Measurements from ENCODE around the gene RNASE12.

RNASE12 gene

DNA sequence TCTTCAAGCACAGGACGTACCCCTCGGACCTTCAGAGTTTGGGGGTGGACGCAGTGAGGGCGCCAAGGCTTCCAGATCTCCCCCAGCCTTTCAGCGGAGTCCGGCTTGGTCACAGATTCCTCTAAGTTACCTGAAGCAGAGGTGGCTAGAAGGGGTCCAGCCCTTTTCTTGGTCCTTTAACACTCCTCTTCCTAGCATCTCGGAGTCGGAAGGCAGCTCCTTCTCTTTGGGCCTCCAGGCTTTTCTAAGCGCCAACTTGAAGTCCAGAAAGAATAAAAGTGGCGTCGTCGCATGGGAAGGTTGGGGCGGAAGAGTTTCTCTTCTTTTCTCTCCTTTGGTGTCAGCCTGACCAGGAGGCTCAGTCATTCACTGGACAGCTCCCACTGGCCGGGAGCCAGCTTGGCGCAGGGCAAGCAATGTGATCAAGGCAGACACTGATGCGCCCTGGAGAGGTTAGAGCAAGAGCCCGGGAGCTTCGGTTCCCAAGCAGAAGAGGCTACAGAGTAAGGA is 40.8 kb upstream of the RNASE12 start:
- Histone ChIP-seq H3K9me3 (replicated peaks; ENCODE audit: insufficient read depth, low read length) (no peaks in the 10 kb centered on the region), H3K27me3 (replicated peaks; ENCODE audit: insufficient read depth, low read length) (no peaks in the 10 kb centered on the region; the same call in 1 of the 2 replicates), H3K9ac (ENCODE audit: low read length) (no peak overlapping the region), H3K9me2 (replicated peaks; ENCODE audit: insufficient read depth, low read length) (no peaks in the 10 kb centered on the region), H3F3A (ENCODE audit: insufficient read depth, low read length) (peaks cover 3% of the 10 kb centered on the region; the same call in 1 of the 2 replicates), H3K36me3 (replicated peaks; ENCODE audit: insufficient read depth, low read length) (no peaks in the 10 kb centered on the region), H3K4me1 (ENCODE audit: low read length) (no peaks in the 10 kb centered on the region), H3K4me2 (ENCODE audit: low read depth, low read length) (peak overlapping the region; percentile 77), H2AFZ (ENCODE audit: low read length) (0 out of 2 replicates have a peak overlapping the region, but pooled peaks have one; percentile 35), H3K4me3 (ENCODE audit: low read length) (peak overlapping the region; percentile 67), H3K27ac (ENCODE audit: low read length) (no peak overlapping the region), H4K20me1 (ENCODE audit: insufficient read depth, low read length) (no peaks in the 10 kb centered on the region), H3K79me2 (ENCODE audit: low read length) (no peaks in the 10 kb centered on the region)
- TF ChIP-seq EZH2 (optimal IDR thresholded peaks at IDR 0.05; ENCODE audit: low read depth, low read length) (no peak), EZH2phosphoT487 (IDR thresholded peaks at IDR 0.05; ENCODE audit: low read length) (no peak)
- TF ChIP-seq, protein P1, sequence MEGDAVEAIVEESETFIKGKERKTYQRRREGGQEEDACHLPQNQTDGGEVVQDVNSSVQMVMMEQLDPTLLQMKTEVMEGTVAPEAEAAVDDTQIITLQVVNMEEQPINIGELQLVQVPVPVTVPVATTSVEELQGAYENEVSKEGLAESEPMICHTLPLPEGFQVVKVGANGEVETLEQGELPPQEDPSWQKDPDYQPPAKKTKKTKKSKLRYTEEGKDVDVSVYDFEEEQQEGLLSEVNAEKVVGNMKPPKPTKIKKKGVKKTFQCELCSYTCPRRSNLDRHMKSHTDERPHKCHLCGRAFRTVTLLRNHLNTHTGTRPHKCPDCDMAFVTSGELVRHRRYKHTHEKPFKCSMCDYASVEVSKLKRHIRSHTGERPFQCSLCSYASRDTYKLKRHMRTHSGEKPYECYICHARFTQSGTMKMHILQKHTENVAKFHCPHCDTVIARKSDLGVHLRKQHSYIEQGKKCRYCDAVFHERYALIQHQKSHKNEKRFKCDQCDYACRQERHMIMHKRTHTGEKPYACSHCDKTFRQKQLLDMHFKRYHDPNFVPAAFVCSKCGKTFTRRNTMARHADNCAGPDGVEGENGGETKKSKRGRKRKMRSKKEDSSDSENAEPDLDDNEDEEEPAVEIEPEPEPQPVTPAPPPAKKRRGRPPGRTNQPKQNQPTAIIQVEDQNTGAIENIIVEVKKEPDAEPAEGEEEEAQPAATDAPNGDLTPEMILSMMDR (IDR thresholded peaks at IDR 0.05; ENCODE audit: low read length): no peak
- DNase-seq: no peak

DNA sequence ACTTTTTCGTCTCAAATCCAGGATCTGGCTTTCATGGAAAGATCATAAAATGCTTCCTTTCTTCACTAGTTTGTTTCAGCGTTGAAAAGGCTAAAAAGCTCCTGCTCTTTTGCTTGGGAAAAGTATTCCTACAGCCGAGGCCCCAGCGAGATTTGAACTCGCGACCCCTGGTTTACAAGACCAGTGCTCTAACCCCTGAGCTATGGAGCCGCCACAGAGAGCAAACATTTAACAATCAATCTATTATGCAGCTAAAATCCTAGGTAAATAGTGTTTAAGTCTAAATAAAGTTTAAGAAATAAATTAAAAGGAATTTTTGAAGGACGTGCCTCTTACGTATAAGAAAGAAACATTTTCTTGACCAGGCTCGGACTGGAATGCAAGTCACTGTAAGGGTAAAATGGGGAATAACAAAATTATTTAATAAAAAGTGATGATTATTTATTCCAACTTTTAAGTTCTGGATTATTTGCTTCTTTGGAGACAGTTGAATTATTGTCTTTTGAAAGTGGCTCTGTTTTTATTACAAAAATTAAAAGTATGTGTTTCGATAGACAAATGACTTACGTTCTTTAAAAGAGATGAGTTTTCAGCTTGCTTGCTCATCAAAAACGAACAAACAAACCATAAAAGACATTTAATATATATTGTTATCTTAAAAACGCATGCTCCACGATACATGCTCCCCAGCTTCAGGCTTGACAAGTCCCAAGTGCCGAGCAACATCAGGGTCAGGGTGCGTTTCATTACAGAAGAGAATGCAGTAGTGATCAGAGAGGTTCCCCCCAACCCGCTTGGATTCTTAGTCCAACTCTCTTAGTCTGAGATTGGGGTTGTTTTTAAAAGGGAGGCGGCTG is 40.1 kb upstream of the RNASE12 start:
- no peaks in the 10 kb centered on the region for H4K20me1 ChIP-seq (ENCODE audit: insufficient read depth, low read length)
- peak overlapping the region; percentile 77 for H3K4me2 ChIP-seq (ENCODE audit: low read depth, low read length)
- H3K9me3 ChIP-seq (replicated peaks; ENCODE audit: insufficient read depth, low read length): no peaks in the 10 kb centered on the region
- H3K27ac ChIP-seq (ENCODE audit: low read length): peak overlapping the region; percentile 16; the same call in 1 of the 2 replicates
- H3K9me2 ChIP-seq (replicated peaks; ENCODE audit: insufficient read depth, low read length): no peaks in the 10 kb centered on the region
- peaks cover 3% of the 10 kb centered on the region; the same call in 1 of the 2 replicates for H3F3A ChIP-seq (ENCODE audit: insufficient read depth, low read length)
- peak overlapping the region; percentile 67 for H3K4me3 ChIP-seq (ENCODE audit: low read length)
- H3K4me1 ChIP-seq (ENCODE audit: low read length): no peaks in the 10 kb centered on the region
- H2AFZ ChIP-seq (ENCODE audit: low read length): 0 out of 2 replicates have a peak overlapping the region, but pooled peaks have one; percentile 51
- DNase-seq: peak; percentile 35
- no peaks in the 10 kb centered on the region for H3K36me3 ChIP-seq (replicated peaks; ENCODE audit: insufficient read depth, low read length)
- no peaks in the 10 kb centered on the region; the same call in 1 of the 2 replicates for H3K27me3 ChIP-seq (replicated peaks; ENCODE audit: insufficient read depth, low read length)
- no peaks in the 10 kb centered on the region for H3K79me2 ChIP-seq (ENCODE audit: low read length)
- H3K9ac ChIP-seq (ENCODE audit: low read length): no peak overlapping the region
- no peak for TF ChIP-seq EZH2 (optimal IDR thresholded peaks at IDR 0.05; ENCODE audit: low read depth, low read length)
- no peak for TF ChIP-seq EZH2phosphoT487 (IDR thresholded peaks at IDR 0.05; ENCODE audit: low read length)
- TF ChIP-seq, protein P1 (IDR thresholded peaks at IDR 0.05; ENCODE audit: low read length): no peak

DNA sequence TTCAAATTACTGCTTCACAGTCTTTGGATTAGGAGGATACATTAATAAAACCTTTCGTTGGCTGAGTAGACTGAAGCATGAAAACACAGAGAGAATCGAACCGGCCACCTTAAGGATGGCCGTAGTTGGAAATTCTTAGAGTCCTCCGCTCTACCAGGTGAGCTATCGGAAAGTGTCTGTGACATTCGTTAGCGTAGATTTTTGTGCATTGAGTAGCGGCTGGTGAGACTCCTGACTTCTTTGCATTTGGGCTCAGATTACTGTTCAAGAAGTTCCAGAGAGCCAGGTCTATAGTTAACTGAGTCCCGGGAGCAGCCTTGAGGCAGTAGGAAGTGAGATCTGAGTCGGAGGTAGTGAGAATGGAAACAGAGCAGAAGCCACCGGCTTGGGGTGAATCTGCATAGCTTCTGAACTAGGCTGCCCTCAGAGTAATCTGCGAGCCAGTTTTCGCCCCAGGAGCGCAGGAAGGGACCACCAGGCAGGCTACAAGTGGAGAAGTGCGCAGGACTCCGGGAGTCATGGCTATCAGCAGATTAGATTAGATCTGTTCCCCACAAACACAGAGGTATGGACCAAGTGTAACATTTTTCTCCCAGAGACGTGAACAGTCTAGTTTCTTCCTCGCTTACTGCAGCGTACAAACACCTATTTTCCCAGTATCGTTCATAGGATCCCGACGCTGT is 39.3 kb upstream of the RNASE12 start:
- no peak for TF ChIP-seq EZH2 (optimal IDR thresholded peaks at IDR 0.05; ENCODE audit: low read depth, low read length)
- TF ChIP-seq EZH2phosphoT487 (IDR thresholded peaks at IDR 0.05; ENCODE audit: low read length): no peak
- TF ChIP-seq, protein P1 (IDR thresholded peaks at IDR 0.05; ENCODE audit: low read length): no peak
- Histone ChIP-seq H3K4me1 (ENCODE audit: low read length) (no peaks in the 10 kb centered on the region), H3K9me3 (replicated peaks; ENCODE audit: insufficient read depth, low read length) (no peaks in the 10 kb centered on the region), H3K9ac (ENCODE audit: low read length) (no peak overlapping the region), H3K9me2 (replicated peaks; ENCODE audit: insufficient read depth, low read length) (no peaks in the 10 kb centered on the region), H3K4me2 (ENCODE audit: low read depth, low read length) (peak overlapping the region; percentile 77), H3K36me3 (replicated peaks; ENCODE audit: insufficient read depth, low read length) (no peaks in the 10 kb centered on the region), H3K27ac (ENCODE audit: low read length) (peak overlapping the region; percentile 16; the same call in 1 of the 2 replicates), H3K79me2 (ENCODE audit: low read length) (no peaks in the 10 kb centered on the region), H3F3A (ENCODE audit: insufficient read depth, low read length) (peaks cover 3% of the 10 kb centered on the region; the same call in 1 of the 2 replicates), H2AFZ (ENCODE audit: low read length) (peak overlapping the region; percentile 51; the same call in 1 of the 2 replicates), H4K20me1 (ENCODE audit: insufficient read depth, low read length) (no peaks in the 10 kb centered on the region), H3K27me3 (replicated peaks; ENCODE audit: insufficient read depth, low read length) (no peaks in the 10 kb centered on the region; the same call in 1 of the 2 replicates), H3K4me3 (ENCODE audit: low read length) (peak overlapping the region; percentile 67)
- DNase-seq: peak; percentile 13
